ENCODE data around the gene S100A6.
"Not testable (repeated sequence)": the region's sequence is repeated elsewhere in the genome, so short reads cannot be mapped to it uniquely, and the experiment has no call there.

S100A6 gene

GRCh38 chr1:153535242-153536011 lies at the start of gene S100A6:
S100A6 (minus strand) TSS chr1:153535991; CDS start chr1:153535339, 652 bp downstream.
- DNase-seq (ENCODE audit: low read depth) = no peak

- DNase-seq (ENCODE audit: low read depth) = no peak
These were observed 49.2 kb upstream of the S100A6 start for GRCh38 chr1:153585006-153585405.

- no peak for DNase-seq (ENCODE audit: low read depth)
These were observed 48.2 kb upstream of the S100A6 start for GRCh38 chr1:153583976-153584375.

GRCh38 chr1:153583514-153583913 lies 47.7 kb upstream of the S100A6 start:
- DNase-seq (ENCODE audit: low read depth) = not testable (repeated sequence)

- DNase-seq (ENCODE audit: low read depth) = not testable (repeated sequence)
These were observed 47.0 kb upstream of the S100A6 start for GRCh38 chr1:153582836-153583235.

GRCh38 chr1:153578936-153579335 lies 43.1 kb upstream of the S100A6 start:
- no peak for DNase-seq (ENCODE audit: low read depth)

- no peak for DNase-seq (ENCODE audit: low read depth)
These were observed 42.7 kb upstream of the S100A6 start for GRCh38 chr1:153578490-153578889.

GRCh38 chr1:153577624-153578051 lies 41.8 kb upstream of the S100A6 start:
- DNase-seq (ENCODE audit: low read depth) = no peak

- no peak for DNase-seq (ENCODE audit: low read depth)
These were observed 41.3 kb upstream of the S100A6 start for GRCh38 chr1:153577138-153577537.

GRCh38 chr1:153575497-153575896 lies 39.7 kb upstream of the S100A6 start:
- DNase-seq (ENCODE audit: low read depth) = not testable (repeated sequence)

- not testable (repeated sequence) for DNase-seq (ENCODE audit: low read depth)
These were observed 39.3 kb upstream of the S100A6 start for GRCh38 chr1:153575081-153575491.

GRCh38 chr1:153573351-153573750 lies 37.6 kb upstream of the S100A6 start:
- no peak for DNase-seq (ENCODE audit: low read depth)

- no peak for DNase-seq (ENCODE audit: low read depth)
These were observed 36.8 kb upstream of the S100A6 start for GRCh38 chr1:153572569-153573015.

GRCh38 chr1:153571706-153572105 lies 35.9 kb upstream of the S100A6 start:
- DNase-seq (ENCODE audit: low read depth) = no peak

- DNase-seq (ENCODE audit: low read depth) = no peak
These were observed 35.1 kb upstream of the S100A6 start for GRCh38 chr1:153570874-153571273.

- DNase-seq (ENCODE audit: low read depth) = no peak
These were observed 33.7 kb upstream of the S100A6 start for GRCh38 chr1:153569465-153569864.

GRCh38 chr1:153568367-153569099 lies 32.7 kb upstream of the S100A6 start:
- peak; percentile 65 for DNase-seq (ENCODE audit: low read depth)

- no peak for DNase-seq (ENCODE audit: low read depth)
These were observed 32.0 kb upstream of the S100A6 start for GRCh38 chr1:153567621-153568366.

GRCh38 chr1:153566414-153567371 lies 30.9 kb upstream of the S100A6 start:
- peak; percentile 83 for DNase-seq (ENCODE audit: low read depth)

GRCh38 chr1:153565529-153566374 lies 30.0 kb upstream of the S100A6 start, which contains the start of gene S100A2:
S100A2 (minus strand) TSS chr1:153565844; CDS start chr1:153563877, 1,967 bp downstream.
- no peak for DNase-seq (ENCODE audit: low read depth)
